NCI-H2196 treated with DMSO at 0.1 percent for 48 hours (cell line): ENCODE data around the gene BNIPL.

Experiments used
- DNase-seq: peaks from one replicate; lab custom pipeline; 2025; ENCODE audit not compliant: unreplicated experiment; lab: John Stamatoyannopoulos, UW

The BNIPL gene, protein sequence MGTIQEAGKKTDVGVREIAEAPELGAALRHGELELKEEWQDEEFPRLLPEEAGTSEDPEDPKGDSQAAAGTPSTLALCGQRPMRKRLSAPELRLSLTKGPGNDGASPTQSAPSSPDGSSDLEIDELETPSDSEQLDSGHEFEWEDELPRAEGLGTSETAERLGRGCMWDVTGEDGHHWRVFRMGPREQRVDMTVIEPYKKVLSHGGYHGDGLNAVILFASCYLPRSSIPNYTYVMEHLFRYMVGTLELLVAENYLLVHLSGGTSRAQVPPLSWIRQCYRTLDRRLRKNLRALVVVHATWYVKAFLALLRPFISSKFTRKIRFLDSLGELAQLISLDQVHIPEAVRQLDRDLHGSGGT

DNA sequence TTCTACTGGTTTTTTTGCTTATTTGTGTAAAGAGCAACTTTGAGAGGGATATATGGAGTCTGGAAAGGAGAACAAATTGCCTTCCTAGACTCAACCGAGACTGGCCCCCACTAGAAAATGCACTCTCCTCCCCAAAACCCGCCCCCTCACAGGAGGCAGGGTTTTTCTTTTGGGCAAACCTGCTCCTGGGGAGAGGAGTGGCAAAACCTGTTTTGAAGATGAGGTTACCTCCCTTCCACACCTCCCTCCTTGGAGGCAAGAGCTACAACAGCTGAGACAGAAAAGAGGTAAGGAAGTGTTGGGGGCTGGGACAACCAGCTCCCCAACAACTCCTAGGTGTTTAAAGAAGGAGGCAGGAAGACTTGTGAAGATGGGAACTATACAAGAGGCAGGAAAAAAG, at the start of gene BNIPL:
Gene BNIPL, plus strand, starts transcription at position 231 of the 400 bp plus-strand sequence. Its CDS starts 140 bp downstream, at position 371.
- DNase-seq, result no peak

DNA sequence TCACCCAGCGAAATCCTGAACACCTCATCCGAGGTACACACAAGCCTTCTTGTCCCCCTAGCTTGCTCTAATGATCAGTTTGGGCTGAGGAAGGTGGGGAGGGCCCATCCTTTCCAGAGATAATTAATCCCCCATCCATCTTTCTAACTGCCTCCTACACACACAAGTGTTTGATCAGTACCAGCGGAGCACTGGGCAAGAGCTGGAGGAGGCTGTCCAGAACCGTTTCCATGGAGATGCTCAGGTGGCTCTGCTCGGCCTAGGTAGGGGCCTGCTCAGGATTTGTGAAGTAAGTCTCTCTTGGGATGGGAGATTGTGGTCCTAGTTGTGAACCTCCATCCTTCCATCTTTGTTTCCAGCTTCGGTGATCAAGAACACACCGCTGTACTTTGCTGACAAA, 48.5 kb upstream of the BNIPL start:
- DNase-seq, result no peak

GRCh38 chr1:150992626-150993025, 43.8 kb upstream of the BNIPL start:
- no peak for DNase-seq

GRCh38 chr1:150994248-150994647, 42.1 kb upstream of the BNIPL start:
- DNase-seq, result no peak

GRCh38 chr1:150995460-150995859, 40.9 kb upstream of the BNIPL start:
- DNase-seq, result no peak

DNA sequence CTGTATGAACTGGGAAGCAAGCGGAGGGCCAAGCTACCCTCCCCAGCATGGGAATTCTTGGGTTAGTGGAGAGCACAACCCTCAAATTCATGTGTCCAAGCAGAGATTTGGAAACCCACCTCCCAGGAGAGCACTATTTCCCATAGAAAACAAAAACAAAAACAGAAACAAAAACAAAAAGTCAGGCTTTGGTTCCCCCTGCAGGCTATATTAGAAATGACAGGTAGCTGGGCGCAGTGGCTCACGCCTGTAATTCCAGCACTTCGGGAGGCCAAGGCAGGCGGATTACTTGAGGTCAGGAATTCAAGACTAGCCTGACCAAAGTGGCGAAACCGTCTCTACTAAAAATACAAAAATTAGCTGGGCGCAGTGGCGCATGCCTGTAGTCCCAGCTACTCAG, 40.5 kb upstream of the BNIPL start:
- DNase-seq, result no peak

- DNase-seq, result no peak
These were observed 39.1 kb upstream of the BNIPL start for GRCh38 chr1:150997126-150997872.

- no peak for DNase-seq
These were observed 38.4 kb upstream of the BNIPL start for GRCh38 chr1:150997949-150998348.

DNA sequence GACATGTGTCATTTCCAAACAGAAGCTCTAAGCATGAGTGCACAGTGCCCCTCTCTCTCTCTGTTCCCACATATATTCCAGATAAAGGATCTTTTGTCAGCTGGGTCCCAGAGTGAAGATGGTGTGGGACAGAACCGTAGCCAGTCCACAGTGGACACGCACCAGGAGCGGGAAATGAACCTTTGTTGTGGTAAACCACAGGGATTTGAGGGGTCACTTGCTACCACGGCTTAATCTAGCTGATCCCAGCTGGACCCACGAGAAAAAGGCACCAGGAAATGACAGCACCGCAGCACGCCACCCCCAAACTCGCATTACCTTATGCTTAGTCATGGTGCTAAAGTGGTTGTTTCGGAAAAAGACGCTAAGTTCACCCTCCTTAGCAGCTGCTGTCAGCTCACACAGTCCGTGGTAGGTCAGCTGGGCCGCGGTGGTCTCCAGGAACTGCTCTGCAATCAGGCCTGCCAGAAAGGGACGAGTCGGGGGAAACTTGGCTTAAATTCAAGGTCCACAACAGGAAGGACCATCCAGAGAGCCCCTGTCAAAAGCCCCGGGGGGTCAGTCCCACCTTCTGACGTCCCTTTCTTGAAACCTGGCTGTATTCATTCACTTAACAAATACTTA, 37.2 kb upstream of the BNIPL start:
- DNase-seq, result no peak

- DNase-seq, result no peak
These were observed 36.5 kb upstream of the BNIPL start for GRCh38 chr1:150999926-151000325.

- DNase-seq, result no peak
These were observed 36.0 kb upstream of the BNIPL start for GRCh38 chr1:151000408-151000807.

GRCh38 chr1:151001602-151002001, 34.8 kb upstream of the BNIPL start:
- DNase-seq, result no peak

DNA sequence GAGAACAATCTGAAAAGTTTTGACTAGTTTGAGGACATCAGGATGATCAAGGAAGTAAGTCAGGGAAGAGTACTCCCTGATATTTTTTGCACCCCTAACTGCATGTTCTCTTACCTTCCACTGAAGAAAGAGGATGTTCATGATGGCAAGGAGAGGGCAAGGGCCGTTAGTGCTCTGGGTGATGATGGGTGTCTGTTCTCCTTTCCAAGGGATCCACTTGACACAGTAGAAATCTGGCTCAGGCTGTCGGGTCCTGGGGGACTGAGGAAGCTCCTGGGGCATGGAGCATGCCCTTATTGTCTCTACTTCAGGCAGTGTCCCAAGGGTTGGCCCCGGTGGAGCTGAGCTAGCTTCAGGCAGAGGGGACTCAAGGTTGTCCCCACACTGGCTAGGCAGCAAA, 34.3 kb upstream of the BNIPL start:
- no peak for DNase-seq

- DNase-seq, result no peak
These were observed 33.8 kb upstream of the BNIPL start for GRCh38 chr1:151002611-151003010.

DNA sequence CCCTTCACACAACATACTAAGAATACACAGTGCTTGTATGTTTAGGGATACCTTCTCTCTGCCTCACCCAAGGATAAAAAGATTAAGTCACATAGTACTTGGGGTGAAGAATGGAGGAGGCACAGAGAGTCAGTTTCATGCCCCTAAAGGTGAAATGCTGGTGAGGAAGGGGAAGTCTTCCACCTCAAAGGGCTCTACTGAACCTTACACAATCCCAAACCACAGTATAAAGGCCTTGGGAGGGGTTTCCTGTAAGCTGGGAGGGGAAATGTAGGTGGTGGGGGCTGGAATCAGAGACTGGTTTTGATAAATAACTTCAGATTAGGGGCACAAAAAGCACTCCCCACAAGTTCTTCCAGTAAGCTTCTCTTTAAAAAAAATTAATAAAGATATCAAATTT, 33.2 kb upstream of the BNIPL start:
- DNase-seq, result no peak

DNA sequence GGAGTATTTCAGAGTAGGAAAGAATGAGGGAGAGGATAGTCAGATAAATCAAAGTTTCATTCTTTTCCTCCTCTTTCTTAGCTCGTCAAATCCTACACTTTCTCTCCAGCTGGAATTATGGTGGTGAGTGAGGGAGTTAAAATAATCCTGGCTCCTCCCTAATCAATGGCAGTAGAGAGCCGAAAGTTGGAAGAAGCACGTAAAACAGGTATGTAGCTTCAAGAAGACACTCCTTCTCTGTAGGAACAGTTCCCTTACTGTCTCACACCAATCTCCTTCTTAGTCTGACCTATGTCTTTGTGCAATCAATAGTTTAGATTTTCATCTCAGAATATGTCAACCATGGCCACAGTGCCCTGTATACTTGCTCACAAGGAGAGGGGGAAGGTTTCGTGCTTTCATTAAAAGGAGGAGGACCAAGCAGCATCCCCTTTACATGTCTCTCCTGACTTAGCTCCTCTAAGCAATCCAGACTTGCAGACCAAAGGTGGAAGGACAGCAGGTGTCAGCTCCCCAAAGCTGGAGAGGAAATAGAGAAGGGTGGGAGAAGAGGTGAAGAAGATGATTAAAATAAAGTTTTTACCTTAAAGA, 30.6 kb upstream of the BNIPL start:
- no peak for DNase-seq

GRCh38 chr1:151006327-151007052, 29.9 kb upstream of the BNIPL start, which contains the start of gene MINDY1:
MINDY1 (minus strand) TSS chr1:151006902; CDS start chr1:151002617, 4,285 bp downstream.
- DNase-seq, result peak; percentile 57

DNA sequence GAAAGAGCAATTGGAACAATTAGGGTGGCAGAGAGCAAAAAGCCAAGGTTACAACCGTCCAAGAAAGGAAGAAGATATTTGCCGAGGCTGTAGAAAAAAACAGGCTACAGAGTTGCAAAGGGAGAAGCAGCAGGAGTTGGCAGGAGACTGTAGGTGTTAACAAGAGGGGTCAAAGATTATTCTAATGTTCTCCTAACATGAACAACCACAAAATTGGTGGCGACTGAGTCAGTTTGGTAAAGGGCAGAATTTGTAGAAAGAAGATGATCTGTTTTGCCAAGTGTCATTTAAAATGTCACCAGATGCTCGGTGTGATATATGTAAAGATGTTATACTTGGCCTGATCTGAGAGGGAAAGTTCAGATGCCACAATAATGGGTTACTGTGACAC, 28.5 kb upstream of the BNIPL start:
- no peak for DNase-seq

DNA sequence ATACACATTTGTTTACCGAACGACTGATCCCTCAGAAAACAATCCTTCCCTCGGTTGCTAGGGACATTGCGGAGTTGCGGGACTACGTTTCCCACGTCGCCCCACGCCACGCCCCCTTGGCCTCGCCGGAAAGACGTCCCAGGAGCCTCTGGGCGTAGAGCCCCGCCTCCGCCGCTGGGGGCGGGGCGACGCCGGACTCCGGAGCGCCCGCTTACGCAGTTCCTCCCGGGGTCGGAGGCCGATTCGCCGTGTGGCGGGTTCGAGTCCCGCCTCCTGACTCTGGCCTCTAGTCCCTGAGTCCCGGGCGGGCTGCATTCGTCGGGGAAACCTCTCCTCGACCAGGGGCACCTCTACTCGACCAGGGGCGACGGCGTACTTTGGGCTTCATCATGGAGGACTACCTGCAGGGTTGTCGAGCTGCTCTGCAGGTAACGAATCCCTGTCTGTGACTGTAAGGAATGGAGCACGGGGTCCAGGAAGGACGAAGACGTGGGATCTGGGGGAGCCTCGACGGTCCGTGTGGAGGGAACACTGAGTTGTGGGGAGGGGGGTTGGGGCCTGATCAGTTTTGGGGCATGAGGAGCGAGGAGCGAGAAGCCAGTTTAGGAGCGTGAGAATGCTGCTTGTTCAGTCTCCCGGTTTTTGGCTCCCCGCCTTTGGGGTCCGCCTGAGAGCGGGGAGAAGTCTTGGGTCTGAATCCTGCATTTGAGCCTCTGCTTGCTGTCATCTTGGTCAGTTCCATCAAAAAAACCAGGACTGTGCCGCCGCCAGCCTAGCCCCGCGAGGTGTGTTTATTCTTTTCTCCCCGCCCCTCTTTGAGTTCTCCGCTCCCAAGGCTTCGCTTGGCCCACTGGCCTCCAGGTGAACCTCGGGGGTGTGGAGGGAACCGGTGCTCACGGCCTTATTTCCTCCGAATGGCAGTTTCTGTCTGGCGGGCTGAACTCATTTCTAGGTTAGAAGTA, 27.9 kb upstream of the BNIPL start, which contains the start of gene PRUNE1:
Gene PRUNE1, plus strand, starts transcription at position 206 of the 962 bp plus-strand sequence. Its CDS starts 184 bp downstream, at position 390.
- peak; percentile 95 for DNase-seq

GRCh38 chr1:151009206-151009587, 27.2 kb upstream of the BNIPL start:
- no peak for DNase-seq
